CD14-positive monocyte (primary cell): ENCODE measurements around the gene PUM1. TPM values are rescaled to one million over a fixed set of nuclear protein-coding genes. Genes with fewer than 3 reads are reported as not detected.

Source experiments
- DNase-seq, 3 donors: peaks; one replicate each; pipeline ENCODE4 v3.0.0-alpha.2; 2011 to 2022
- H2AFZ ChIP-seq: 2 replicates; pipeline ENCODE4 v1.6.0; 2012; ENCODE audit warnings: mild to moderate bottlenecking, low read depth, low read length, inconsistent platforms; ENCODE audit not compliant: insufficient read depth, poor library complexity, severe bottlenecking
- H3K27ac ChIP-seq, 2 donors: 1 replicate in 1 of 2; 2 replicates in 1 of 2; pipeline ENCODE4 v1.5.1; 2012 to 2013; ENCODE audit warnings: low read length in 2 of 2, control low read depth in 1 of 2, inconsistent platforms in 1 of 2, low read depth in 1 of 2, mild to moderate bottlenecking in 1 of 2
- H3K27me3 ChIP-seq, 2 donors: one replicate each; pipeline versions ENCODE4 v1.6.0 to v1.6.1; 2011 to 2013; ENCODE audit warnings: low read length in 2 of 2; ENCODE audit not compliant: control insufficient read depth in 2 of 2, insufficient read depth in 2 of 2
- H3K36me3 ChIP-seq, 2 donors: replicated peaks in 1 of 2; 1 replicate in 1 of 2; 2 replicates in 1 of 2; pipeline versions ENCODE4 v1.5.1 to v1.6.1; 2012 to 2013; ENCODE audit warnings: low read length in 2 of 2, control low read depth in 1 of 2, inconsistent platforms in 1 of 2, mild to moderate bottlenecking in 1 of 2; ENCODE audit not compliant: insufficient read depth in 2 of 2, control insufficient read depth in 1 of 2
- H3K4me1 ChIP-seq, 2 donors: 1 replicate in 1 of 2; 2 replicates in 1 of 2; pipeline versions ENCODE4 v1.5.1 to v1.6.1; 2012 to 2013; ENCODE audit warnings: low read length in 2 of 2, control low read depth in 1 of 2, inconsistent platforms in 1 of 2, mild to moderate bottlenecking in 1 of 2, moderate library complexity in 1 of 2; ENCODE audit not compliant: insufficient read depth in 2 of 2, control insufficient read depth in 1 of 2
- H3K4me2 ChIP-seq: replicated peaks from 2 replicates; pipeline ENCODE3; 2012; ENCODE audit warnings: low read length, moderate library complexity, mild to moderate bottlenecking; ENCODE audit not compliant: poor library complexity, severe bottlenecking; ENCODE audit errors: extremely low read depth
- H3K4me3 ChIP-seq, 3 experiments: fragments of 200-600 bp in 1 of 3; sonication (generic) in 1 of 3; replicated peaks in 1 of 3; 1 replicate in 2 of 3; 2 replicates in 1 of 3; pipeline ENCODE4 v1.5.1; 2011 to 2013; ENCODE audit warnings: low read length in 3 of 3, mild to moderate bottlenecking in 3 of 3, control low read depth in 2 of 3, low read depth in 2 of 3, inconsistent platforms in 1 of 3, moderate library complexity in 1 of 3
- H3K79me2 ChIP-seq: 2 replicates; pipeline ENCODE4 v1.6.0; 2012; ENCODE audit warnings: mild to moderate bottlenecking, control low read depth, inconsistent platforms, low read length, moderate library complexity; ENCODE audit not compliant: insufficient read depth
- H3K9ac ChIP-seq: 2 replicates; pipeline ENCODE4 v1.6.0; 2017; ENCODE audit warnings: low read length, mild to moderate bottlenecking; ENCODE audit not compliant: insufficient read depth, poor library complexity, severe bottlenecking
- H3K9me3 ChIP-seq, 2 donors: replicated peaks in 1 of 2; 1 replicate in 1 of 2; 2 replicates in 1 of 2; pipeline versions ENCODE4 v1.5.1 to v1.6.1; 2012 to 2013; ENCODE audit warnings: low read length in 2 of 2, control low read depth in 1 of 2; ENCODE audit not compliant: control insufficient read depth in 1 of 2, insufficient read depth in 1 of 2
- H4K20me1 ChIP-seq: 2 replicates; pipeline ENCODE4 v1.6.0; 2012; ENCODE audit warnings: mild to moderate bottlenecking, low read length, control low read depth, moderate library complexity; ENCODE audit not compliant: insufficient read depth
- H3K27ac Mint-ChIP-seq, 7 donors: one replicate each; pipeline ENCODE4 v1.8.0; 2020; ENCODE audit warnings: mild to moderate bottlenecking in 7 of 7, mixed read lengths in 7 of 7, moderate library complexity in 6 of 7, inconsistent platforms in 2 of 7
- H3K27me3 Mint-ChIP-seq, 3 donors: one replicate each; pipeline ENCODE4 v1.8.0; 2021 to 2022; ENCODE audit warnings: low read depth in 3 of 3, mild to moderate bottlenecking in 3 of 3, mixed read lengths in 3 of 3, moderate library complexity in 3 of 3, inconsistent platforms in 1 of 3
- H3K36me3 Mint-ChIP-seq, 2 donors: one replicate each; pipeline ENCODE4 v1.8.0; 2020; ENCODE audit warnings: mixed read lengths in 2 of 2, inconsistent platforms in 1 of 2, mild to moderate bottlenecking in 1 of 2
- H3K4me1 Mint-ChIP-seq: one replicate; pipeline ENCODE4 v1.8.0; 2020; ENCODE audit warnings: mild to moderate bottlenecking, mixed read lengths
- H3K4me3 Mint-ChIP-seq, 2 donors: one replicate each; pipeline ENCODE4 v1.8.0; 2020; ENCODE audit warnings: mild to moderate bottlenecking in 2 of 2, mixed read lengths in 2 of 2, moderate library complexity in 1 of 2
- H3K9me3 Mint-ChIP-seq, 7 donors: one replicate each; pipeline ENCODE4 v1.8.0; 2020 to 2022; ENCODE audit warnings: mixed read lengths in 7 of 7, mild to moderate bottlenecking in 6 of 7, moderate library complexity in 6 of 7, inconsistent platforms in 2 of 7
- WGBS: methylation state at CpG from one replicate; pipeline ENCODE4 v1.1.5; 2013; ENCODE audit warnings: missing lambda C conversion rate; ENCODE audit not compliant: insufficient coverage; 5-methylcytosine and 5-hydroxymethylcytosine counted together
- intact Hi-C, 2 donors: fragments of 100-400 bp; cut with micrococcal nuclease; formaldehyde crosslinking; loops; one replicate each; pipeline versions ENCODE4 v1.15.0 to v1.15.1; 2023
- polyA minus RNA-seq: library from RNA; depleted of rRNA, polyadenylated mRNA; stranded (reverse); fragments of >200 nt; gene quantifications from 2 replicates; pipeline ENCODE4 v1.2.3, GENCODE V29; 2012
- polyA plus RNA-seq, 3 donors: library from polyadenylated mRNA; depleted of rRNA in 1 of 3; unstranded in 2 of 3; stranded (reverse) in 1 of 3; fragments of 300-500 nt in 2 of 3; fragments of >200 nt in 1 of 3; fragmentation: Illumina TruSeq in 2 of 3; gene quantifications; 1 replicate in 2 of 3; 2 replicates in 1 of 3; pipeline ENCODE4 v1.2.3, GENCODE V29; 2012 to 2021
- total RNA-seq, 12 experiments: library from RNA in 1 of 12; stranded (reverse) in 1 of 12; fragments of 120-200 nt in 1 of 12; gene quantifications; one replicate each; pipeline ENCODE4 v1.2.4 and lab custom pipeline; 2013 to 2026; ENCODE audit warnings: mixed read lengths in 6 of 12, inconsistent platforms in 1 of 12
- TF ChIP-seq, protein P1 (sequence below): fragments of 200-600 bp; IDR thresholded peaks from one replicate; pipeline ENCODE4 v1.8.0; 2022; ENCODE audit warnings: antibody characterized with exemption, mild to moderate bottlenecking

Gene PUM1
- total RNA-seq (2013), result 55.2 TPM
- polyA plus RNA-seq (10 to 100 TPM; 55.0 to 86.1 (median 62.4) TPM), polyA minus RNA-seq (95.7 and 155 TPM in 2 replicates), total RNA-seq (lab: John Stamatoyannopoulos, UW) (90.8 to 192 (median 117) reads per million in 11 experiments)

DNA sequence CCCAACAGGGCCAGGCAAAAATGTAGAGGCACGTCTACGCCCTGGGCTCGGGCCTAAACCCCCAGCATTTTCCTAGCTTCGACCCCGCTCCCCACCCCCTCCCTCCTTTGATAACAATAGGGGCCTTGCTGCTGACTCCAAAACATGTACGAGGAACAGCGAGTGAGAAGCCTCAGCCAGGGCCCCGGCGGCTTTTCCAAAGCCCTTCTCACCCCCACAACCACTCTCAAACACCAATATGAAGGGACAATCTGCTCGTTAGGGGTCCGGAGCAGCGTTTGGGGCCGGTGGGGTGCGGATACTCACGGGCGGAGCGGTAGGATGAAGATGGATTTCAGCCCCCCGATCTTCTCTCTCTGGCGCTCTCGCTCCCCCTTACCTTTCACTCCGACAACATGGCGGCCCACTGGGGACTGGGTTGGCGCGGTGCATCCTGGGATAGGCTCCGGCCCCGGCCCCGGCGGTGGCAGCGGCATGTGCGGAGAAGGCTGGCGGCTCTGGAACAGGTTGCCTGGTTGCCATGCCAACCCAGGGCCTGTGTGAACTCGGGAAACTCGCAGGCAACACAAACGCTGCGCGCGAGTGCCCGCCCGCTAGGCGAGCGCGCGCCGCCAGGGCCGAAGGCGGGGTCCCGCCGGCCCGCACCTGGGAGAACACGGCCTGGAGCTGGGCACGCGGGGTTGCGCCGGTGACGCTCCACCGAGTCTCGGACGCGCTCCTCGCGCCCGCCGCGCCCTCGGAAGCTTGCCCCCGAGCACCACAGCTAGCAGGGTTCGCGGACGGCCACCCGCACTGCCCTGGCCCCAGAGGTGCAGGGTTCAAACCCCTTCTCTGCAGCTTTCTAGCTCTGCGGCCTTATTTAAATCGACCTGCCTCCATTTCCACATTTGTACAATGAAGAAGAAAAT lies at the start of gene PUM1:
TSS of gene PUM1 (minus strand) at position 408 of the 908 bp plus-strand sequence. CDS start 6,151 bp downstream, outside the sequence.
- Histone ChIP-seq H3K79me2 (peaks cover 50% of the 10 kb centered on the region), H3K4me2 (peak within 1 kb of the TSS; percentile 88), H3K36me3 (no peaks in the 10 kb centered on the region), H4K20me1 (peaks cover 38% of the 10 kb centered on the region), H3K4me3 (peak within 1 kb of the TSS; percentile 71 to 99 (median 83)), H3K4me1 (peaks cover 22 to 33% of the 10 kb centered on the region in 2 donors), H3K9ac (peak within 1 kb of the TSS; percentile 96), H3K27ac (peak within 1 kb of the TSS; percentile 92 to 99), H3K27me3 (no peaks in the 10 kb centered on the region), H3K9me3 (no peaks in the 10 kb centered on the region), H2AFZ (peak within 1 kb of the TSS; percentile 100)
- intact Hi-C loops, result no loop called here
- H3K4me1 Mint-ChIP-seq, result peaks cover 25% of the 10 kb centered on the region
- H3K36me3 Mint-ChIP-seq, result peaks cover 0 to under 1% of the 10 kb centered on the region in 2 donors
- peaks cover 0 to 2% (median 0%) of the 10 kb centered on the region in 3 donors for H3K27me3 Mint-ChIP-seq
- under 1% methylated on average over 53 of the region's 72 CpGs for WGBS
- TF ChIP-seq, protein P1, sequence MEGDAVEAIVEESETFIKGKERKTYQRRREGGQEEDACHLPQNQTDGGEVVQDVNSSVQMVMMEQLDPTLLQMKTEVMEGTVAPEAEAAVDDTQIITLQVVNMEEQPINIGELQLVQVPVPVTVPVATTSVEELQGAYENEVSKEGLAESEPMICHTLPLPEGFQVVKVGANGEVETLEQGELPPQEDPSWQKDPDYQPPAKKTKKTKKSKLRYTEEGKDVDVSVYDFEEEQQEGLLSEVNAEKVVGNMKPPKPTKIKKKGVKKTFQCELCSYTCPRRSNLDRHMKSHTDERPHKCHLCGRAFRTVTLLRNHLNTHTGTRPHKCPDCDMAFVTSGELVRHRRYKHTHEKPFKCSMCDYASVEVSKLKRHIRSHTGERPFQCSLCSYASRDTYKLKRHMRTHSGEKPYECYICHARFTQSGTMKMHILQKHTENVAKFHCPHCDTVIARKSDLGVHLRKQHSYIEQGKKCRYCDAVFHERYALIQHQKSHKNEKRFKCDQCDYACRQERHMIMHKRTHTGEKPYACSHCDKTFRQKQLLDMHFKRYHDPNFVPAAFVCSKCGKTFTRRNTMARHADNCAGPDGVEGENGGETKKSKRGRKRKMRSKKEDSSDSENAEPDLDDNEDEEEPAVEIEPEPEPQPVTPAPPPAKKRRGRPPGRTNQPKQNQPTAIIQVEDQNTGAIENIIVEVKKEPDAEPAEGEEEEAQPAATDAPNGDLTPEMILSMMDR, result no peak
- peak; percentile 95 to 97 (median 96) for DNase-seq
- H3K4me3 Mint-ChIP-seq, result peak within 1 kb of the TSS; percentile 98 to 100
- peak within 1 kb of the TSS; percentile 99 to 100 (median 99) for H3K27ac Mint-ChIP-seq
- peaks cover 0 to 5% (median 0%) of the 10 kb centered on the region in 7 donors for H3K9me3 Mint-ChIP-seq

GRCh38 chr1:31112266-31112935 lies 46.9 kb upstream of the PUM1 start:
- peaks cover 45 to 48% of the 10 kb centered on the region in 2 donors for H3K4me1 ChIP-seq
- Mint-ChIP-seq H3K27me3 (peaks cover 3 to 10% (median 7%) of the 10 kb centered on the region in 3 donors), H3K36me3 (no peaks in the 10 kb centered on the region), H3K27ac (no peak overlapping the region), H3K4me1 (peaks cover 49% of the 10 kb centered on the region), H3K9me3 (peaks cover 0 to 3% (median 0%) of the 10 kb centered on the region in 7 donors), H3K4me3 (no peak overlapping the region)
- 85% methylated on average over 8 of the region's 15 CpGs for WGBS
- no peak for DNase-seq
- no peak overlapping the region for H3K4me3 ChIP-seq
- no peaks in the 10 kb centered on the region for H3K79me2 ChIP-seq
- no peak overlapping the region for H3K27ac ChIP-seq
- no peak overlapping the region for H2AFZ ChIP-seq
- no peaks in the 10 kb centered on the region for H3K36me3 ChIP-seq
- no peak overlapping the region for H3K9ac ChIP-seq
- TF ChIP-seq, protein P1, result no peak
- H3K27me3 ChIP-seq, result no peaks in the 10 kb centered on the region
- intact Hi-C loops, result no loop called here
- no peaks in the 10 kb centered on the region for H4K20me1 ChIP-seq
- no peaks in the 10 kb centered on the region for H3K9me3 ChIP-seq
- no peak overlapping the region for H3K4me2 ChIP-seq
